ENCODE data around the gene EGLN3.

- TF ChIP-seq CTCF (IDR thresholded peaks at IDR 0.05; ENCODE audit: extremely low read depth in 1 of 2, insufficient read depth in 1 of 2, low read depth in 1 of 2, low read length in 2 of 2) (no peak), POLR2A (IDR thresholded peaks at IDR 0.05; ENCODE audit: low read depth, low read length) (no peak), POLR2AphosphoS5 (IDR thresholded peaks at IDR 0.05; ENCODE audit: insufficient read depth, low read depth, low read length) (no peak), EZH2 (IDR thresholded peaks at IDR 0.05; ENCODE audit: borderline replicate concordance, low read depth, low read length, severe bottlenecking) (no peak)
These were observed 46.7 kb upstream of the EGLN3 start for GRCh38 chr14:33997611-33998010.

Measured in endothelial cell of umbilical vein (primary cell).